Prostate gland (tissue), 2 donors: ENCODE measurements around the gene LGALS3BP. TPM values are rescaled to one million over a fixed set of nuclear protein-coding genes. Genes with fewer than 3 reads are reported as not detected.

Experiments used
- DNase-seq: peaks from one replicate; pipeline ENCODE4 v3.0.0-alpha.2; 2019; ENCODE audit warnings: low spot score
- H3K27ac ChIP-seq, 2 donors: fragments of 200-600 bp; sonication (generic); 2 replicates each; pipeline ENCODE4 v1.5.1; 2017 to 2019
- H3K27me3 ChIP-seq: fragments of 200-600 bp; sonication (generic); replicated peaks from 2 replicates; pipeline ENCODE4 v1.5.1; 2019; ENCODE audit not compliant: insufficient read depth
- H3K36me3 ChIP-seq, 2 donors: fragments of 200-600 bp; sonication (generic); 1 replicate in 1 of 2; 2 replicates in 1 of 2; pipeline versions ENCODE4 v1.5.1 to v1.8.1; 2017 to 2019
- H3K4me1 ChIP-seq: fragments of 200-600 bp; sonication (generic); replicated peaks from 2 replicates; pipeline ENCODE4 v1.5.1; 2019
- H3K4me3 ChIP-seq, 2 donors: fragments of 200-600 bp; sonication (generic); 2 replicates each; pipeline ENCODE4 v1.5.1; 2017 to 2019
- H3K9me3 ChIP-seq: fragments of 200-600 bp; sonication (generic); 2 replicates; pipeline ENCODE4 v1.5.1; 2017
- CTCF ChIP-seq, 4 experiments: fragments of 200-600 bp in 2 of 4; fragments of 450-650 bp in 2 of 4; sonication (generic) in 2 of 4; IDR thresholded peaks; 1 replicate in 3 of 4; 2 replicates in 1 of 4; pipeline ENCODE4 v1.5.1; 2016 to 2019; ENCODE audit warnings: antibody characterized with exemption in 4 of 4, mild to moderate bottlenecking in 2 of 4, moderate library complexity in 2 of 4
- POLR2A ChIP-seq: fragments of 450-650 bp; IDR thresholded peaks from one replicate; pipeline ENCODE4 v1.6.1; 2016; ENCODE audit warnings: antibody characterized with exemption, mild to moderate bottlenecking
- POLR2AphosphoS5 ChIP-seq: sonication (generic); formaldehyde crosslinking; IDR thresholded peaks from one replicate; pipeline ENCODE4 v1.6.1; 2017; ENCODE audit warnings: antibody characterized with exemption
- WGBS: methylation state at CpG from one replicate; pipeline ENCODE4 v1.1.5; 2018; 5-methylcytosine and 5-hydroxymethylcytosine counted together
- intact Hi-C: fragments of 100-400 bp; cut with DNase I; formaldehyde crosslinking; loops from one replicate; pipeline ENCODE4 v1.14.2; 2022
- total RNA-seq, 2 donors: library from RNA; depleted of rRNA; stranded (reverse); fragments of >200 nt; gene quantifications; one replicate each; pipeline ENCODE4 v1.1.0, GENCODE V29; 2016

The LGALS3BP gene
- total RNA-seq, 2 donors from 2014 or later: 570 to 890 TPM

GRCh38 chr17:78957128-78957527 lies 22.6 kb downstream of the LGALS3BP start:
- TF ChIP-seq POLR2AphosphoS5 (no peak), CTCF (IDR thresholded peaks at IDR 0.05) (no peak), POLR2A (no peak)
- no peak for DNase-seq
- H3K9me3 ChIP-seq: no peaks in the 10 kb centered on the region
- H3K27ac ChIP-seq: no peak overlapping the region
- H3K36me3 ChIP-seq: no peaks in the 10 kb centered on the region
- no peak overlapping the region for H3K4me3 ChIP-seq
- H3K27me3 ChIP-seq: no peaks in the 10 kb centered on the region
- WGBS: 42% methylated on average over 12 of the region's 12 CpGs
- no peaks in the 10 kb centered on the region for H3K4me1 ChIP-seq
- intact Hi-C loops: no loop called here

GRCh38 chr17:78956254-78956653 lies 23.5 kb downstream of the LGALS3BP start:
- H3K27ac ChIP-seq: no peak overlapping the region
- WGBS: 83% methylated on average over 11 of the region's 11 CpGs
- H3K27me3 ChIP-seq: no peaks in the 10 kb centered on the region
- H3K9me3 ChIP-seq: no peaks in the 10 kb centered on the region
- TF ChIP-seq POLR2AphosphoS5: no peak
- no peak for TF ChIP-seq CTCF (IDR thresholded peaks at IDR 0.05)
- TF ChIP-seq POLR2A: no peak
- DNase-seq: no peak
- H3K4me3 ChIP-seq: no peak overlapping the region
- H3K36me3 ChIP-seq: no peaks in the 10 kb centered on the region
- intact Hi-C loops: no loop called here
- no peaks in the 10 kb centered on the region for H3K4me1 ChIP-seq

GRCh38 chr17:78954684-78955083 lies 25.0 kb downstream of the LGALS3BP start:
- 92% methylated on average over 14 of the region's 14 CpGs for WGBS
- H3K27ac ChIP-seq: no peak overlapping the region
- intact Hi-C loops: no loop called here

GRCh38 chr17:78953356-78954350 lies 26.1 kb downstream of the LGALS3BP start:
- no peaks in the 10 kb centered on the region for H3K4me1 ChIP-seq
- no peak overlapping the region for H3K4me3 ChIP-seq
- H3K36me3 ChIP-seq: no peaks in the 10 kb centered on the region
- H3K9me3 ChIP-seq: no peaks in the 10 kb centered on the region
- intact Hi-C loops: no loop called here
- H3K27me3 ChIP-seq: no peaks in the 10 kb centered on the region
- no peak for DNase-seq
- TF ChIP-seq CTCF (IDR thresholded peaks at IDR 0.05) (no peak), POLR2AphosphoS5 (no peak), POLR2A (no peak)
- no peak overlapping the region for H3K27ac ChIP-seq
- 77% methylated on average over 29 of the region's 29 CpGs for WGBS

More at GRCh38 chr17:78954684-78955083, 25.0 kb downstream of the LGALS3BP start:
- TF ChIP-seq POLR2AphosphoS5: no peak
- no peak for TF ChIP-seq CTCF (IDR thresholded peaks at IDR 0.05)
- no peak for TF ChIP-seq POLR2A
- no peaks in the 10 kb centered on the region for H3K27me3 ChIP-seq
- no peak for DNase-seq
- no peak overlapping the region for H3K4me3 ChIP-seq
- H3K4me1 ChIP-seq: no peaks in the 10 kb centered on the region
- no peaks in the 10 kb centered on the region for H3K36me3 ChIP-seq
- H3K9me3 ChIP-seq: no peaks in the 10 kb centered on the region

- H3K4me1 ChIP-seq: no peaks in the 10 kb centered on the region
- H3K9me3 ChIP-seq: no peaks in the 10 kb centered on the region
- H3K36me3 ChIP-seq: no peaks in the 10 kb centered on the region
- no peaks in the 10 kb centered on the region for H3K27me3 ChIP-seq
- no peak for TF ChIP-seq POLR2AphosphoS5
- TF ChIP-seq POLR2A: no peak
- no peak for TF ChIP-seq CTCF (IDR thresholded peaks at IDR 0.05)
- 79% methylated on average over 10 of the region's 10 CpGs for WGBS
- intact Hi-C loops: no loop called here
- no peak overlapping the region for H3K4me3 ChIP-seq
- no peak overlapping the region for H3K27ac ChIP-seq
- DNase-seq: no peak
These were observed 27.0 kb downstream of the LGALS3BP start for GRCh38 chr17:78952706-78953105.
